Spleen (tissue), 11 donors: ENCODE results near the gene PAM. TPM values are rescaled to one million over a fixed set of nuclear protein-coding genes. Genes with fewer than 3 reads are reported as not detected.

ENCODE experiments used
- DNase-seq: peaks from one replicate; pipeline ENCODE4 v3.0.0-alpha.2; 2020
- H3K27ac ChIP-seq, 8 donors: fragments of 200-600 bp; sonication (generic) in 7 of 8; 1 replicate in 4 of 8; 2 replicates in 4 of 8; pipeline versions ENCODE4 v1.5.0 to v1.8.0; 2016 to 2021; ENCODE audit warnings: inconsistent platforms in 4 of 8, mild to moderate bottlenecking in 4 of 8, moderate library complexity in 1 of 8
- H3K27me3 ChIP-seq, 7 donors: fragments of 200-600 bp; sonication (generic) in 6 of 7; replicated peaks in 1 of 7; 1 replicate in 4 of 7; 2 replicates in 3 of 7; pipeline versions ENCODE4 v1.5.0 to v1.8.0; 2016 to 2021; ENCODE audit warnings: inconsistent platforms in 3 of 7, mild to moderate bottlenecking in 1 of 7
- H3K36me3 ChIP-seq, 6 donors: fragments of 200-600 bp; sonication (generic) in 5 of 6; 1 replicate in 4 of 6; 2 replicates in 2 of 6; pipeline versions ENCODE4 v1.5.0 to v1.8.0; 2016 to 2021; ENCODE audit warnings: inconsistent platforms in 2 of 6
- H3K4me1 ChIP-seq, 6 donors: fragments of 200-600 bp; sonication (generic) in 5 of 6; 1 replicate in 3 of 6; 2 replicates in 3 of 6; pipeline versions ENCODE4 v1.5.0 to v1.8.0; 2016 to 2021; ENCODE audit warnings: inconsistent platforms in 3 of 6
- H3K4me3 ChIP-seq, 8 donors: fragments of 200-600 bp; sonication (generic) in 7 of 8; 1 replicate in 4 of 8; 2 replicates in 4 of 8; pipeline versions ENCODE4 v1.5.0 to v1.8.0; 2016 to 2021; ENCODE audit warnings: inconsistent platforms in 4 of 8, mild to moderate bottlenecking in 4 of 8, moderate library complexity in 2 of 8
- H3K9me3 ChIP-seq, 8 donors: fragments of 200-600 bp; sonication (generic) in 7 of 8; 1 replicate in 4 of 8; 2 replicates in 4 of 8; pipeline versions ENCODE4 v1.5.0 to v1.8.0; 2016 to 2021; ENCODE audit warnings: inconsistent platforms in 4 of 8
- POLR2A ChIP-seq, 3 donors: fragments of 450-650 bp; IDR thresholded peaks; one replicate each; pipeline ENCODE4 v1.5.1; 2017; ENCODE audit warnings: antibody characterized with exemption in 3 of 3, mild to moderate bottlenecking in 1 of 3
- POLR2AphosphoS5 ChIP-seq, 3 donors: sonication (generic); formaldehyde crosslinking; IDR thresholded peaks; one replicate each; pipeline ENCODE4 v1.5.1; 2017; ENCODE audit warnings: antibody characterized with exemption in 3 of 3
- WGBS, 5 donors: extraction: QIAGEN DNeasy Blood & Tissue Kit in 3 of 5; methylation state at CpG; one replicate each; pipeline versions ENCODE4 v1.1.5 to v1.1.7; 2013 to 2018; 5-methylcytosine and 5-hydroxymethylcytosine counted together
- intact Hi-C: fragments of 100-400 bp; cut with DNase I; formaldehyde crosslinking; loops from one replicate; pipeline ENCODE4 v1.15.0; 2023; ENCODE audit warnings: low total_unique reads
- polyA plus RNA-seq, 3 donors: library from polyadenylated mRNA; stranded (reverse); fragments of 200-250 nt; gene quantifications; one replicate each; pipeline ENCODE4 v1.2.1, GENCODE V29; 2013
- total RNA-seq, 7 donors: library from RNA; depleted of rRNA in 3 of 7; stranded (reverse); fragments of >200 nt in 3 of 7; fragmentation: NEBNext Ultra II Directional in 4 of 7; extraction: Animal tissue kit (Norgen Biotek cat#: 25700) in 4 of 7; gene quantifications; one replicate each; pipeline versions ENCODE4 v1.1.0 to v1.2.1, GENCODE V29; 2016 to 2021
- TF ChIP-seq, protein P1 (sequence below), 11 experiments: fragments of 200-600 bp in 7 of 11; fragments of 450-650 bp in 4 of 11; sonication (generic) in 4 of 11; IDR thresholded peaks in 8 of 11; conservative IDR thresholded peaks in 3 of 11; 1 replicate in 7 of 11; 2 replicates in 4 of 11; pipeline versions ENCODE4 v1.4.0 to v1.8.0; 2016 to 2021; ENCODE audit warnings: antibody characterized with exemption in 11 of 11, inconsistent platforms in 4 of 11, mild to moderate bottlenecking in 1 of 11
- donor health status: healthy with polysubstance abuse.
- donor health status: DM: no; HTN: no; CAD: no; lungs with moderate emphysema.
- donor health status: DM: no; HTN: no; CAD: no.
- donor health status: Bipolar disorder and iron deficiency.
- donor health status: healthy.
- donor health status: DM: no; HTN: no; CAD: no.
- donor health status: DM: yes; HTN: yes; CAD: no.

Gene PAM
- total and polyA plus RNA-seq, 10 donors, result 37.4 to 155 (median 110) TPM

DNA sequence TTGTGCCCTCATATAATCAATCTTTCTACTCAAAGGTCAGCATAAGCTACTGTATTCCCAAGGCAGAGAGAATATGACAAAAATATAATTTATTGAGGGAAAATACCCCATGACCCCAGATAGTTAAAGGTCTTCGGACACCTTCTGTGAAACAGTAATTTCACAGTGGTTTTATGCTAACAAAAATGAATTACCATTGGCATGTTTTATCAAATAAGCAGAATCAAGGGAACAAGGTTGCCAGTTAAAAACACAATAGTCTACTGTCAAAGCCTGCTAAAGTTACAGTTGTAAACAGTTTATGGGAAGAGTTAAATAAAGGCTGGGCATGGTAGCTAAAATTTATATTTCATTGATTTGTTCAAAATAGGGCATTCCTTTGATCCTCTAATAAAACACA lies 210.5 kb downstream of the PAM start:
- Histone ChIP-seq H3K27ac (no peak overlapping the region), H3K9me3 (peaks cover 0 to 4% (median 0%) of the 10 kb centered on the region in 8 donors), H3K4me3 (no peak overlapping the region), H3K27me3 (no peaks in the 10 kb centered on the region), H3K4me1 (no peaks in the 10 kb centered on the region), H3K36me3 (peaks cover 0 to 25% (median 0%) of the 10 kb centered on the region in 6 donors)
- no peak for DNase-seq
- 94 to 100% (median 97%) methylated on average over 1 of the region's 1 CpG for WGBS, 5 donors
- intact Hi-C loops, result no loop called here
- TF ChIP-seq, protein P1, sequence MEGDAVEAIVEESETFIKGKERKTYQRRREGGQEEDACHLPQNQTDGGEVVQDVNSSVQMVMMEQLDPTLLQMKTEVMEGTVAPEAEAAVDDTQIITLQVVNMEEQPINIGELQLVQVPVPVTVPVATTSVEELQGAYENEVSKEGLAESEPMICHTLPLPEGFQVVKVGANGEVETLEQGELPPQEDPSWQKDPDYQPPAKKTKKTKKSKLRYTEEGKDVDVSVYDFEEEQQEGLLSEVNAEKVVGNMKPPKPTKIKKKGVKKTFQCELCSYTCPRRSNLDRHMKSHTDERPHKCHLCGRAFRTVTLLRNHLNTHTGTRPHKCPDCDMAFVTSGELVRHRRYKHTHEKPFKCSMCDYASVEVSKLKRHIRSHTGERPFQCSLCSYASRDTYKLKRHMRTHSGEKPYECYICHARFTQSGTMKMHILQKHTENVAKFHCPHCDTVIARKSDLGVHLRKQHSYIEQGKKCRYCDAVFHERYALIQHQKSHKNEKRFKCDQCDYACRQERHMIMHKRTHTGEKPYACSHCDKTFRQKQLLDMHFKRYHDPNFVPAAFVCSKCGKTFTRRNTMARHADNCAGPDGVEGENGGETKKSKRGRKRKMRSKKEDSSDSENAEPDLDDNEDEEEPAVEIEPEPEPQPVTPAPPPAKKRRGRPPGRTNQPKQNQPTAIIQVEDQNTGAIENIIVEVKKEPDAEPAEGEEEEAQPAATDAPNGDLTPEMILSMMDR (IDR thresholded peaks at IDR 0.05 in 8 of 11, conservative IDR thresholded peaks at IDR 0.05 in 3 of 11), result no peak
- TF ChIP-seq POLR2AphosphoS5 (IDR thresholded peaks at IDR 0.05), result no peak
- TF ChIP-seq POLR2A (IDR thresholded peaks at IDR 0.05), result no peak

DNA sequence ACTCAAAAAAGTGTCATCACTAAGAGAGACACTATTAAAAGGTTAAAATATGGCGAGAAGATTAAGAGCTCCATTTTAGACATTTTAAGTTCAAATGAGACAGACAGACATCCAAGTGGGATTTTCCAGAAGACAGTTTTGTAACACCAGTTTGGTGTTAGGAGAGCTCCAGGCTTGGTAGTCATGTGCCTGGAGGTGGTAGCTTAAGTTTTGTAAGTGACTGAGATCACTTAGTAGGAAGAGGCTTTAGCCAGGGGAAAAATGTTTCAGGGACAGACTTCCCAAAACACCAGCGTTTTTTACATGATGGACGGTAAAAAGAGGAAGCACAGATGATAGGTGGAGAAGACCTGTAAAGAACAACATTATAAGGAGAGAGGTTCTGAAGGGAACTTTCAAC lies 214.5 kb downstream of the PAM start:
- no peak overlapping the region for H3K27ac ChIP-seq

DNA sequence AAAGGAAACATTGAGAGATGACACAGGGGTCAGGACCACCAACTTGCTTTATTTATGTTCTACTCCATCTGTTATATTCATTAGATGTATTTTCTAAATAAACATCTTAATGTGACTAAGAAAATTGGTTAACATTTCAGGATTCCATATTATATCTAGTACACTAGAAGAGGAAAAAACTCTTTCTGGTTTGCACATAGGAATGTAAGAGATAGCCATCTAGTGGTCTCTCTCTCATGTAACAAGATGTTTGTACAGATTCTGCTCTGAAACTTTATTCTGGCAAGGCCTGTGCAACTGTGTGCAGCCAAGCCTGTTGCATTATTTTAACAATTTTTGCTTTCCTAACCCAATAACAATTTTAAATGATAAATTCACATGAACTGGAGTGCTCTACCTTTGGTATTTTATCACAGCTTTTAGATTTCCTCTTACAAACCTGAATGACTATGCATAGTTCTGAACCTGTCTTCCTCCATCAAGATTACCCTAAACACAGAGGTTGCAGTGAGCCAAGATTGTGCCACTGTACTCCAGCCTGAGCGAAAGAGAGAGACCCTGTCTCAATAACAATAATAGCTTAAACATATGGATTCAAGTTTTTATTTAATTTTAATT lies 216.7 kb downstream of the PAM start:
- WGBS, 5 donors, result 68 to 97% (median 86%) methylated on average over 1 of the region's 1 CpG
- TF ChIP-seq POLR2A (IDR thresholded peaks at IDR 0.05) (no peak), POLR2AphosphoS5 (IDR thresholded peaks at IDR 0.05) (no peak)
- TF ChIP-seq, protein P1 (IDR thresholded peaks at IDR 0.05 in 8 of 11, conservative IDR thresholded peaks at IDR 0.05 in 3 of 11), result peak in 6 of 11 experiments; percentile 13 to 41 (median 26)
- Histone ChIP-seq H3K4me3 (no peak overlapping the region), H3K9me3 (peaks cover 0 to 4% (median 0%) of the 10 kb centered on the region in 8 donors), H3K4me1 (peaks cover 0 to 8% (median 0%) of the 10 kb centered on the region in 6 donors), H3K27me3 (no peaks in the 10 kb centered on the region), H3K36me3 (peaks cover 0 to 21% (median 0%) of the 10 kb centered on the region in 6 donors), H3K27ac (no peak overlapping the region)
- no peak for DNase-seq
- intact Hi-C loops, result no loop called here

More for the DNA sequence above, 214.5 kb downstream of the PAM start:
- H3K4me1 ChIP-seq, result no peaks in the 10 kb centered on the region
- DNase-seq, result no peak
- TF ChIP-seq, protein P1 (IDR thresholded peaks at IDR 0.05 in 8 of 11, conservative IDR thresholded peaks at IDR 0.05 in 3 of 11), result no peak
- no peak for TF ChIP-seq POLR2AphosphoS5 (IDR thresholded peaks at IDR 0.05)
- TF ChIP-seq POLR2A (IDR thresholded peaks at IDR 0.05), result no peak
- intact Hi-C loops, result no loop called here
- H3K9me3 ChIP-seq, result peaks cover 0 to 4% (median 0%) of the 10 kb centered on the region in 8 donors
- H3K27me3 ChIP-seq, result no peaks in the 10 kb centered on the region
- H3K36me3 ChIP-seq, result peaks cover 0 to 16% (median 0%) of the 10 kb centered on the region in 6 donors
- WGBS, 5 donors, result 46 to 57% (median 53%) methylated on average over 3 of the region's 3 CpGs
- H3K4me3 ChIP-seq, result no peak overlapping the region

DNA sequence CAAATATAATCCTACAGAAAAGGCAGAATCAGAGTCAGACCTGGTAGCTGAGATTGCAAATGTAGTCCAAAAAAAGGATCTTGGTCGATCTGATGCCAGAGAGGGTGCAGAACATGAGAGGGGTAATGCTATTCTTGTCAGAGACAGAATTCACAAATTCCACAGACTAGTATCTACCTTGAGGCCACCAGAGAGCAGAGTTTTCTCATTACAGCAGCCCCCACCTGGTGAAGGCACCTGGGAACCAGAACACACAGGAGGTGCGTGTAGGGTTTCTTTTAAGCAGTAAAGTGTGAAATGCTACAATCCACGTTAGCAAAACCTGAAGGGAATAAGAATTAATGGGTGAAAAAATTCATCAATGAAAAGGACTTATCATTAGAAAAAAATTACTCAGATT lies 219.1 kb downstream of the PAM start:
- 84 to 94% (median 92%) methylated on average over 3 of the region's 3 CpGs for WGBS, 5 donors
- no peaks in the 10 kb centered on the region for H3K27me3 ChIP-seq
- no peak for DNase-seq
- intact Hi-C loops, result no loop called here
- no peak overlapping the region for H3K4me3 ChIP-seq
- no peaks in the 10 kb centered on the region for H3K9me3 ChIP-seq
- H3K36me3 ChIP-seq, result peaks cover 0 to 13% (median 0%) of the 10 kb centered on the region in 6 donors
- TF ChIP-seq POLR2AphosphoS5 (IDR thresholded peaks at IDR 0.05) (no peak), POLR2A (IDR thresholded peaks at IDR 0.05) (no peak)
- TF ChIP-seq, protein P1 (IDR thresholded peaks at IDR 0.05 in 8 of 11, conservative IDR thresholded peaks at IDR 0.05 in 3 of 11), result no peak
- peaks cover 0 to 8% (median 0%) of the 10 kb centered on the region in 6 donors for H3K4me1 ChIP-seq
- H3K27ac ChIP-seq, result no peak overlapping the region
